HepG2 (cell line): ENCODE results near the gene FOXN3. TPM values are rescaled to one million over a fixed set of nuclear protein-coding genes. Genes with fewer than 3 reads are reported as not detected.
A peak's percentile ranks its signal among the peaks of the same experiment; 100 is the strongest.

Source experiments
- CC2D1A ChIP-seq: sonication (generic); formaldehyde crosslinking; IDR thresholded peaks from 2 replicates; pipeline ENCODE4 v1.8.1; 2023; ENCODE audit warnings: mild to moderate bottlenecking, missing genetic modification reagents
- FOXA3 ChIP-seq: IDR thresholded peaks from 2 replicates; pipeline ENCODE4 v1.6.1; 2016; ENCODE audit warnings: missing genetic modification reagents, missing compliant biosample characterization
- HDAC1 ChIP-seq: sonication (generic); formaldehyde crosslinking; IDR thresholded peaks from 2 replicates; pipeline ENCODE4 v1.5.1; 2020; ENCODE audit warnings: mild to moderate bottlenecking, missing genetic modification reagents
- HMG20A ChIP-seq: IDR thresholded peaks from 2 replicates; pipeline ENCODE4 v1.6.1; 2016; ENCODE audit warnings: borderline replicate concordance
- HOXA3 ChIP-seq: sonication (generic); formaldehyde crosslinking; IDR thresholded peaks from 2 replicates; pipeline ENCODE4 v1.5.0; 2020; ENCODE audit warnings: missing genetic modification reagents
- ONECUT2 ChIP-seq: sonication (generic); formaldehyde crosslinking; IDR thresholded peaks from 2 replicates; pipeline ENCODE4 v1.4.0; 2020; ENCODE audit warnings: missing genetic modification reagents
- POLR2A ChIP-seq, 2 experiments: IDR thresholded peaks; 2 replicates each; pipeline ENCODE4 v1.6.1; 2011; ENCODE audit warnings: low read depth in 2 of 2, low read length in 2 of 2, mild to moderate bottlenecking in 1 of 2, moderate library complexity in 1 of 2; ENCODE audit not compliant: insufficient read depth in 1 of 2
- RAD21 ChIP-seq: fragments of 450-650 bp; formaldehyde crosslinking; IDR thresholded peaks from 2 replicates; pipeline ENCODE4 v1.5.0; 2020; ENCODE audit warnings: mild to moderate bottlenecking
- RBM22 ChIP-seq: fragments of 200-400 bp; formaldehyde crosslinking; optimal IDR thresholded peaks from 2 replicates; pipeline ENCODE3; 2017; ENCODE audit warnings: mild to moderate bottlenecking, low read length, moderate library complexity
- SAP130 ChIP-seq: IDR thresholded peaks from 2 replicates; pipeline ENCODE4 v1.6.1; 2016; ENCODE audit warnings: low read depth
- SCMH1 ChIP-seq: sonication (generic); formaldehyde crosslinking; IDR thresholded peaks from 2 replicates; pipeline ENCODE4 v1.9.0; 2021; ENCODE audit warnings: missing genetic modification reagents, mild to moderate bottlenecking, borderline replicate concordance
- SOX6 ChIP-seq, 2 experiments: fragments of 450-650 bp in 1 of 2; sonication (generic) in 1 of 2; formaldehyde crosslinking in 1 of 2; IDR thresholded peaks; 2 replicates each; pipeline versions ENCODE4 v1.4.0 to v1.6.1; 2017 to 2020; ENCODE audit warnings: antibody characterized with exemption in 1 of 2, mild to moderate bottlenecking in 1 of 2, missing genetic modification reagents in 1 of 2
- TCF12 ChIP-seq, 2 experiments: fragments of 450-650 bp in 1 of 2; sonication (generic) in 1 of 2; formaldehyde crosslinking in 1 of 2; IDR thresholded peaks; 2 replicates each; pipeline versions ENCODE4 v1.6.1 to v1.8.0; 2017 to 2022; ENCODE audit warnings: antibody characterized with exemption in 1 of 2, mild to moderate bottlenecking in 1 of 2, missing genetic modification reagents in 1 of 2, moderate library complexity in 1 of 2
- ZBTB38 ChIP-seq: sonication (generic); formaldehyde crosslinking; IDR thresholded peaks from 2 replicates; pipeline ENCODE4 v1.5.1; 2020; ENCODE audit warnings: mild to moderate bottlenecking, missing genetic modification reagents
- ZFAT ChIP-seq: sonication (generic); formaldehyde crosslinking; conservative IDR thresholded peaks from 2 replicates; pipeline ENCODE4 v1.8.1; 2023; ENCODE audit warnings: missing genetic modification reagents, inconsistent platforms
- ZMYM3 ChIP-seq: sonication (generic); formaldehyde crosslinking; IDR thresholded peaks from 2 replicates; pipeline ENCODE4 v1.5.1; 2020; ENCODE audit warnings: mild to moderate bottlenecking, missing genetic modification reagents
- ZNF792 ChIP-seq: IDR thresholded peaks from 2 replicates; pipeline ENCODE4 v1.6.1; 2016
- ZSCAN30 ChIP-seq: sonication (generic); formaldehyde crosslinking; IDR thresholded peaks from 2 replicates; pipeline ENCODE4 v1.5.0; 2020; ENCODE audit warnings: mild to moderate bottlenecking, missing genetic modification reagents
- polyA plus RNA-seq, 8 experiments: library from polyadenylated mRNA; depleted of rRNA in 3 of 8; stranded (reverse) in 7 of 8; unstranded in 1 of 8; fragments of >200 nt; fragmentation: Illumina TruSeq in 4 of 8; extraction: Trizol in 4 of 8; gene quantifications; 2 replicates each; pipeline versions ENCODE4 v1.2.1 to v1.2.3, GENCODE V29; 2011 to 2016; ENCODE audit warnings: low read depth in 4 of 8, missing spikeins in 1 of 8, mixed read lengths in 1 of 8; ENCODE audit not compliant: insufficient read depth in 1 of 8
- total RNA-seq, 5 experiments: library from RNA; depleted of rRNA; stranded (reverse); fragments of >200 nt; fragmentation: Illumina TruSeq; extraction: Trizol; gene quantifications; 2 replicates each; pipeline ENCODE4 v1.2.3, GENCODE V29; 2016; ENCODE audit warnings: low read depth in 1 of 5
- TF ChIP-seq, protein P1 (sequence below): sonication (generic); formaldehyde crosslinking; IDR thresholded peaks from 2 replicates; pipeline ENCODE4 v1.5.1; 2020; ENCODE audit warnings: missing genetic modification reagents, mild to moderate bottlenecking, borderline replicate concordance
- TF ChIP-seq, protein P2 (sequence below): sonication (generic); formaldehyde crosslinking; IDR thresholded peaks from 2 replicates; pipeline ENCODE4 v1.4.0; 2020; ENCODE audit warnings: mild to moderate bottlenecking, missing genetic modification reagents

The FOXN3 gene
- total and polyA plus RNA-seq, 2 of the 13 experiments (the other 11 are each of a cell fraction or from before 2014, with no cell fraction given), result 32.4 to 70.2 TPM

DNA sequence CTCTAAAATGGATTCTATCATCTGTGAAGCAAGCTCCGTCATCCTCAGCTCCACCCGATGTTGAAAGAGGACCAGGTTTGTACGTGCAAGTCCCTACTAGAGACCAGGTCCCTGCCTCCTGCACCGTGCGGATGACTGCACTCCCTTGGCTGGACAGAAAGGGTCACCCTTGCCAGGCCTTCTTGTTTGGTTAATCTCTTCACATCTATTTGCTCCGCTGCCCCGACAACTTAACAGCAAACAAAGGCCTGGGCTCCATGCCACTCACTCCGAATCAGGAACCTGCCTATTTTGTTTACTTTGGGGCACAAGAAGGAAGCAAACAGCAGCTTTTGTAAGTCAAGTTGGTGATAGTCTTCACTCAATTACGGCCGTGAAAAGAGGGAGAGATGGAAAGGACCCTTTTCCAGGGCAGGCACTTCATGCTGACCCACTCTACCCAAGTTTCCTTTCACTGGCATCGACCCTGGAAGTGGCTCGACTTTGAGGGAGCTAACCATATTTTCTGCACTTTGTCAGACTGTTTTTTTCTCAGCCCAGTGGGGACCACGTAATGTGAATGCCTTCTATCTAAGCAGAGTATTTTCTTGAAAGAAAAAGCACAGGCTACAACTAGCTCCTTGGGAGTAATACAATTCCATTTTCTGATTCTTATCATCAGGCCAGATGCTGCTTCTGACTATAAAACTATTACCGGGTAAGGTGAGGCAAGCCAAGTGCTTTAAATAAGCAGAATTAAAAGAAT lies 202.6 kb downstream of the FOXN3 start (continued):
- TF ChIP-seq SOX6 (IDR thresholded peaks at IDR 0.05) (no peak), SOX6 (CRISPR knock-in tag; IDR thresholded peaks at IDR 0.05) (peak; percentile 72), RBM22 (peak; percentile 72), HMG20A (CRISPR knock-in tag) (0 out of 2 replicates have a peak, but pooled peaks have one; percentile 51), ZBTB38 (peak; percentile 78; the same call in 1 of the 2 replicates), ZSCAN30 (CRISPR knock-in tag) (no peak), SAP130 (CRISPR knock-in tag) (peak; percentile 15; the same call in 1 of the 2 replicates), HOXA3 (peak; percentile 36; the same call in 1 of the 2 replicates), FOXA3 (peak; percentile 80), POLR2A (IDR thresholded peaks at IDR 0.05; ENCODE audit: insufficient read depth in 1 of 2, low read depth in 2 of 2, low read length in 2 of 2) (no peak), TCF12 (IDR thresholded peaks at IDR 0.05) (no peak), TCF12 (CRISPR knock-in tag; IDR thresholded peaks at IDR 0.05) (no peak), HDAC1 (CRISPR knock-in tag) (peak; percentile 50; the same call in 1 of the 2 replicates), ZFAT (CRISPR knock-in tag) (no peak), SCMH1 (CRISPR knock-in tag) (no peak), ONECUT2 (no peak), ZMYM3 (CRISPR knock-in tag) (0 out of 2 replicates have a peak, but pooled peaks have one; percentile 31), RAD21 (CRISPR knock-in tag) (0 out of 2 replicates have a peak, but pooled peaks have one; percentile 49), ZNF792 (CRISPR knock-in tag) (0 out of 2 replicates have a peak, but pooled peaks have one; percentile 28), CC2D1A (CRISPR knock-in tag) (no peak)
- TF ChIP-seq, protein P1, sequence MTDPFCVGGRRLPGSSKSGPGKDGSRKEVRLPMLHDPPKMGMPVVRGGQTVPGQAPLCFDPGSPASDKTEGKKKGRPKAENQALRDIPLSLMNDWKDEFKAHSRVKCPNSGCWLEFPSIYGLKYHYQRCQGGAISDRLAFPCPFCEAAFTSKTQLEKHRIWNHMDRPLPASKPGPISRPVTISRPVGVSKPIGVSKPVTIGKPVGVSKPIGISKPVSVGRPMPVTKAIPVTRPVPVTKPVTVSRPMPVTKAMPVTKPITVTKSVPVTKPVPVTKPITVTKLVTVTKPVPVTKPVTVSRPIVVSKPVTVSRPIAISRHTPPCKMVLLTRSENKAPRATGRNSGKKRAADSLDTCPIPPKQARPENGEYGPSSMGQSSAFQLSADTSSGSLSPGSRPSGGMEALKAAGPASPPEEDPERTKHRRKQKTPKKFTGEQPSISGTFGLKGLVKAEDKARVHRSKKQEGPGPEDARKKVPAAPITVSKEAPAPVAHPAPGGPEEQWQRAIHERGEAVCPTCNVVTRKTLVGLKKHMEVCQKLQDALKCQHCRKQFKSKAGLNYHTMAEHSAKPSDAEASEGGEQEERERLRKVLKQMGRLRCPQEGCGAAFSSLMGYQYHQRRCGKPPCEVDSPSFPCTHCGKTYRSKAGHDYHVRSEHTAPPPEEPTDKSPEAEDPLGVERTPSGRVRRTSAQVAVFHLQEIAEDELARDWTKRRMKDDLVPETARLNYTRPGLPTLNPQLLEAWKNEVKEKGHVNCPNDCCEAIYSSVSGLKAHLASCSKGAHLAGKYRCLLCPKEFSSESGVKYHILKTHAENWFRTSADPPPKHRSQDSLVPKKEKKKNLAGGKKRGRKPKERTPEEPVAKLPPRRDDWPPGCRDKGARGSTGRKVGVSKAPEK (CRISPR knock-in tag), result peak; percentile 72; the same call in 1 of the 2 replicates
- TF ChIP-seq, protein P2, sequence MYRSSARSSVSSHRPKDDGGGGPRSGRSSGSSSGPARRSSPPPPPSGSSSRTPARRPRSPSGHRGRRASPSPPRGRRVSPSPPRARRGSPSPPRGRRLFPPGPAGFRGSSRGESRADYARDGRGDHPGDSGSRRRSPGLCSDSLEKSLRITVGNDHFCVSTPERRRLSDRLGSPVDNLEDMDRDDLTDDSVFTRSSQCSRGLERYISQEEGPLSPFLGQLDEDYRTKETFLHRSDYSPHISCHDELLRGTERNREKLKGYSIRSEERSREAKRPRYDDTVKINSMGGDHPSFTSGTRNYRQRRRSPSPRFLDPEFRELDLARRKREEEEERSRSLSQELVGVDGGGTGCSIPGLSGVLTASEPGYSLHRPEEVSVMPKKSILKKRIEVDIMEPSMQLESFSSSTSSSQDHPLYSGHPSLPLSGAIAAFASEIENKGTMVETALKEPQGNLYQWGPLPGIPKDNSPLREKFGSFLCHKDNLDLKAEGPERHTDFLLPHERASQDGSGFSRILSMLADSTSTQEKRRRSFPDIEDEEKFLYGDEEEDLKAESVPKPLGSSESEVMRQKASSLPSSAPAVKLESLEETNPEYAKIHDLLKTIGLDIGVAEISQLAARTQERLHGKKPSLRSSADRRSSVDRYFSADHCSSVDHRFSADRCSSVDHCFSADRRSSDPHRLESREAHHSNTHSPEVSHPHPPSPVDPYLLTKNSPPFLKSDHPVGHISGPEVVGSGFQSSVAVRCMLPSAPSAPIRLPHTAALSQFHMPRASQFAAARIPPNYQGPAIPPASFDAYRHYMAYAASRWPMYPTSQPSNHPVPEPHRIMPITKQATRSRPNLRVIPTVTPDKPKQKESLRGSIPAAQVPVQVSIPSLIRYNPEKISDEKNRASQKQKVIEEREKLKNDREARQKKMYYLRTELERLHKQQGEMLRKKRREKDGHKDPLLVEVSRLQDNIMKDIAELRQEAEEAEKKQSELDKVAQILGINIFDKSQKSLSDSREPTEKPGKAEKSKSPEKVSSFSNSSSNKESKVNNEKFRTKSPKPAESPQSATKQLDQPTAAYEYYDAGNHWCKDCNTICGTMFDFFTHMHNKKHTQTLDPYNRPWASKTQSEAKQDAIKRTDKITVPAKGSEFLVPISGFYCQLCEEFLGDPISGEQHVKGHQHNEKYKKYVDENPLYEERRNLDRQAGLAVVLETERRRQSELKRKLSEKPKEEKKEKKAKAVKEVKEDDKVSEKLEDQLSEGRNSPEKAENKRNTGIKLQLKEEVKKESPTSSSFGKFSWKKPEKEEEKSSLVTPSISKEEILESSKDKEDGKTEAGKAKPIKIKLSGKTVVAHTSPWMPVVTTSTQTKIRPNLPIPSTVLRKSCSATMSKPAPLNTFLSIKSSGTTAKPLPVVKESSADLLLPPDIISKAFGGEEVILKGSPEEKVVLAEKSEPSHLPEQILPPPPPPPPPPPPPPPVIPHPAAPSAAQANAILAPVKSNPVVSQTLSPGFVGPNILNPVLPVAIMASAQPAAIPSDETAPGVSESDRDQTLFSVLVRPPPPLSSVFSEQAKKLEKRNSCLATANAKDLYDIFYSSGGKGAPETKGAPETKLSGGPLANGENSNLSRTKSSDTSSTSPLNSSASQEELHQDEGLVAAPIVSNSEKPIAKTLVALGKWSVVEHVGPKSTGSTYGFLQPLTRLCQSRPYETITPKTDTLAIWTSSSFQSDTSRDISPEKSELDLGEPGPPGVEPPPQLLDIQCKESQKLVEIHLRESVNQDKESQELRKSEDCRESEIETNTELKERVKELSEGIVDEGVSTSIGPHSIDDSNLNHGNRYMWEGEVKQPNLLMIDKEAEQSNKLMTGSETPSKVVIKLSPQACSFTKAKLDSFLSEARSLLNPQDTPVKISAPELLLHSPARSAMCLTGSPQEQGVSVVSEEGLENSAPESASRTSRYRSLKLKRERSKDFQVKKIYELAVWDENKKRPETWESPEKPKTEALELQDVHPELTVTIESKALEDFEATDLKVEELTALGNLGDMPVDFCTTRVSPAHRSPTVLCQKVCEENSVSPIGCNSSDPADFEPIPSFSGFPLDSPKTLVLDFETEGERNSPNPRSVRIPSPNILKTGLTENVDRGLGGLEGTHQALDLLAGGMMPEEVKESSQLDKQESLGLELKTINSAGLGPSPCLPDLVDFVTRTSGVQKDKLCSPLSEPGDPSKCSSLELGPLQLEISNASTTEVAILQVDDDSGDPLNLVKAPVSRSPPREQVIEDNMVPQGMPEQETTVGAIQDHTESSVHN (CRISPR knock-in tag), result no peak
